Testis (tissue), 3 donors: ENCODE data around the gene FXN. TPM values are rescaled to one million over a fixed set of nuclear protein-coding genes. Genes with fewer than 3 reads are reported as not detected.
A peak's percentile ranks its signal among the peaks of the same experiment; 100 is the strongest.

Experiments used
- DNase-seq: peaks from one replicate; pipeline ENCODE4 v3.0.0-alpha.2; 2019
- H3K27ac ChIP-seq, 2 donors: fragments of 200-600 bp; sonication (generic); one replicate each; pipeline ENCODE4 v1.5.1; 2019
- H3K27me3 ChIP-seq: fragments of 200-600 bp; sonication (generic); one replicate; pipeline ENCODE4 v1.5.1; 2019
- H3K36me3 ChIP-seq: fragments of 200-600 bp; sonication (generic); one replicate; pipeline ENCODE4 v1.5.1; 2017; ENCODE audit warnings: low read depth; ENCODE audit errors: missing control alignments
- H3K4me1 ChIP-seq: fragments of 200-600 bp; sonication (generic); one replicate; pipeline ENCODE4 v1.5.1; 2019
- H3K4me3 ChIP-seq, 2 donors: fragments of 200-600 bp; sonication (generic); one replicate each; pipeline ENCODE4 v1.5.1; 2017 to 2019
- H3K9me3 ChIP-seq: fragments of 200-600 bp; sonication (generic); one replicate; pipeline ENCODE4 v1.5.1; 2017
- POLR2A ChIP-seq: fragments of 450-650 bp; IDR thresholded peaks from one replicate; pipeline ENCODE4 v1.6.1; 2017; ENCODE audit warnings: antibody characterized with exemption, mild to moderate bottlenecking, moderate library complexity
- WGBS, 2 donors: methylation state at CpG; one replicate each; pipeline ENCODE4 v1.1.5; 2018; 5-methylcytosine and 5-hydroxymethylcytosine counted together
- intact Hi-C: fragments of 100-400 bp; cut with DNase I; formaldehyde crosslinking; loops from one replicate; pipeline ENCODE4 v1.15.1; 2023; ENCODE audit warnings: low total_unique reads
- polyA plus RNA-seq: library from polyadenylated mRNA; stranded (reverse); fragments of 350-450 nt; fragmentation: Illumina TruSeq; extraction: RNeasy Lipid Tissue Mini Kit (QIAGEN cat#74804); gene quantifications from one replicate; pipeline ENCODE4 v1.2.3, GENCODE V29; 2014; ENCODE audit warnings: low read depth, low replicate concordance; ENCODE audit not compliant: insufficient read depth
- small RNA-seq, 2 donors: library from RNA; depleted of rRNA; stranded (forward); fragments of <200 nt; gene quantifications; one replicate each; pipeline ENCODE3, GENCODE V24; 2016
- total RNA-seq, 2 donors: library from RNA; depleted of rRNA; stranded (reverse); fragments of >200 nt; gene quantifications; one replicate each; pipeline ENCODE4 v1.2.3, GENCODE V29; 2016
- TF ChIP-seq, protein P1 (sequence below), 3 experiments: fragments of 450-650 bp in 2 of 3; fragments of 200-600 bp in 1 of 3; sonication (generic) in 1 of 3; IDR thresholded peaks; one replicate each; pipeline ENCODE4 v1.5.1; 2016 to 2019; ENCODE audit warnings: antibody characterized with exemption in 3 of 3, mild to moderate bottlenecking in 2 of 3, moderate library complexity in 1 of 3

The FXN gene
- total and polyA plus RNA-seq, 3 donors from 2014 or later = 14.5 to 29.4 (median 19.7) TPM

GRCh38 chr9:69145144-69145715 lies 109.7 kb downstream of the FXN start:
- no peaks in the 10 kb centered on the region for H3K9me3 ChIP-seq
- no peak overlapping the region for H3K4me3 ChIP-seq
- H3K27me3 ChIP-seq = no peaks in the 10 kb centered on the region
- intact Hi-C loops = no loop called here
- no peak overlapping the region for H3K27ac ChIP-seq
- H3K36me3 ChIP-seq = no peaks in the 10 kb centered on the region
- no peak for DNase-seq
- H3K4me1 ChIP-seq = peaks cover 7% of the 10 kb centered on the region
- 89 to 94% methylated on average over 8 of the region's 8 CpGs for WGBS, 2 donors
- no peak for TF ChIP-seq POLR2A
- TF ChIP-seq, protein P1, sequence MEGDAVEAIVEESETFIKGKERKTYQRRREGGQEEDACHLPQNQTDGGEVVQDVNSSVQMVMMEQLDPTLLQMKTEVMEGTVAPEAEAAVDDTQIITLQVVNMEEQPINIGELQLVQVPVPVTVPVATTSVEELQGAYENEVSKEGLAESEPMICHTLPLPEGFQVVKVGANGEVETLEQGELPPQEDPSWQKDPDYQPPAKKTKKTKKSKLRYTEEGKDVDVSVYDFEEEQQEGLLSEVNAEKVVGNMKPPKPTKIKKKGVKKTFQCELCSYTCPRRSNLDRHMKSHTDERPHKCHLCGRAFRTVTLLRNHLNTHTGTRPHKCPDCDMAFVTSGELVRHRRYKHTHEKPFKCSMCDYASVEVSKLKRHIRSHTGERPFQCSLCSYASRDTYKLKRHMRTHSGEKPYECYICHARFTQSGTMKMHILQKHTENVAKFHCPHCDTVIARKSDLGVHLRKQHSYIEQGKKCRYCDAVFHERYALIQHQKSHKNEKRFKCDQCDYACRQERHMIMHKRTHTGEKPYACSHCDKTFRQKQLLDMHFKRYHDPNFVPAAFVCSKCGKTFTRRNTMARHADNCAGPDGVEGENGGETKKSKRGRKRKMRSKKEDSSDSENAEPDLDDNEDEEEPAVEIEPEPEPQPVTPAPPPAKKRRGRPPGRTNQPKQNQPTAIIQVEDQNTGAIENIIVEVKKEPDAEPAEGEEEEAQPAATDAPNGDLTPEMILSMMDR (IDR thresholded peaks at IDR 0.05) = no peak

- 90 to 92% methylated on average over 11 of the region's 11 CpGs for WGBS, 2 donors
- Histone ChIP-seq H3K27ac (no peak overlapping the region), H3K27me3 (no peaks in the 10 kb centered on the region), H3K9me3 (no peaks in the 10 kb centered on the region), H3K4me1 (peaks cover under 1% of the 10 kb centered on the region), H3K36me3 (no peaks in the 10 kb centered on the region), H3K4me3 (no peak overlapping the region)
- DNase-seq = no peak
- intact Hi-C loops = no loop called here
- TF ChIP-seq POLR2A = no peak
- TF ChIP-seq, protein P1 (IDR thresholded peaks at IDR 0.05) = no peak
These were observed 111.7 kb downstream of the FXN start for GRCh38 chr9:69147041-69147834.

- H3K36me3 ChIP-seq = no peaks in the 10 kb centered on the region
- peak; percentile 47 for DNase-seq
- intact Hi-C loops = no loop called here
- H3K4me1 ChIP-seq = no peaks in the 10 kb centered on the region
- WGBS, 2 donors = 22 to 33% methylated on average over 7 of the region's 7 CpGs
- no peak for TF ChIP-seq POLR2A
- TF ChIP-seq, protein P1 (IDR thresholded peaks at IDR 0.05) = peak; percentile 25 to 31 (median 25)
- no peak overlapping the region for H3K27ac ChIP-seq
- H3K9me3 ChIP-seq = no peaks in the 10 kb centered on the region
- no peaks in the 10 kb centered on the region for H3K27me3 ChIP-seq
- H3K4me3 ChIP-seq = no peak overlapping the region
These were observed 113.8 kb downstream of the FXN start for GRCh38 chr9:69149321-69149807.

Small RNA genes within 50 kb of the gene (small RNA-seq; reads per million reads assigned to genes)
- gene AL162730.1 = 0 reads per million in 2 donors

Other genes with a start within 250 kb of the FXN start
- gene PRKACG, start 21.6 kb upstream of the FXN start, total RNA-seq = 10 to 100 TPM; 14.0 to 14.2 TPM
- 46.5 TPM for gene PRKACG, start 21.6 kb upstream of the FXN start, polyA plus RNA-seq
- 100 to 1,000 TPM; 148 to 168 TPM for gene TJP2, start 138.5 kb downstream of the FXN start, total RNA-seq
- 108 TPM for gene TJP2, start 138.5 kb downstream of the FXN start, polyA plus RNA-seq